SK-N-SH (cell line): ENCODE results near the gene SOX21. TPM values are rescaled to one million over a fixed set of nuclear protein-coding genes. Genes with fewer than 3 reads are reported as not detected.

ENCODE experiments used
- CTCF ChIA-PET: fragments of 300-600, 350-600 bp; formaldehyde crosslinking; extraction: SDS; loops from one replicate; lab custom pipeline; 2021; lab: Yijun Ruan, JAX
- POLR2A ChIA-PET: fragments of 350-600 bp; sonication (Branson Sonifier 250); formaldehyde crosslinking; extraction: SDS; loops from one replicate; lab custom pipeline; 2020; ENCODE audit warnings: antibody characterized with exemption, inconsistent platforms; lab: Yijun Ruan, JAX
- DNase-seq: peaks from one replicate; pipeline ENCODE4 v3.0.0; 2012
- H2AFZ ChIP-seq: fragments of 200-600 bp; sonication (generic); 2 replicates; pipeline ENCODE4 v1.8.1; 2016; ENCODE audit warnings: antibody characterized with exemption, mild to moderate bottlenecking, low read depth
- H3F3A ChIP-seq: fragments of 200-600 bp; sonication (generic); replicated peaks from 2 replicates; pipeline ENCODE3; 2016; ENCODE audit warnings: antibody characterized with exemption, mild to moderate bottlenecking; ENCODE audit not compliant: insufficient read depth
- H3K27ac ChIP-seq, 2 experiments: fragments of 200-500 bp in 1 of 2; fragments of 200-600 bp in 1 of 2; sonication (Bioruptor generic) in 1 of 2; sonication (generic), shearing (Covaris generic) in 1 of 2; 2 replicates each; pipeline versions ENCODE4 v1.5.1 to v1.6.1; 2014 to 2016; ENCODE audit warnings: low read depth in 2 of 2, inconsistent platforms in 1 of 2, low read length in 1 of 2, mild to moderate bottlenecking in 1 of 2, mixed read lengths in 1 of 2
- H3K27me3 ChIP-seq: fragments of 200-600 bp; sonication (generic), shearing (Covaris generic); 2 replicates; pipeline ENCODE4 v1.6.1; 2016; ENCODE audit warnings: mixed run types; ENCODE audit not compliant: insufficient read depth
- H3K36me3 ChIP-seq, 2 experiments: fragments of 200-500 bp in 1 of 2; fragments of 200-600 bp in 1 of 2; sonication (Bioruptor generic) in 1 of 2; sonication (generic) in 1 of 2; replicated peaks in 1 of 2; 2 replicates each; pipeline versions ENCODE3 to v1.5.1; 2014 to 2016; ENCODE audit warnings: low read length in 1 of 2, mild to moderate bottlenecking in 1 of 2; ENCODE audit not compliant: insufficient read depth in 2 of 2, control insufficient read depth in 1 of 2
- H3K4me1 ChIP-seq, 2 experiments: fragments of 200-500 bp in 1 of 2; fragments of 200-600 bp in 1 of 2; sonication (Bioruptor generic) in 1 of 2; sonication (generic), shearing (Covaris generic) in 1 of 2; 2 replicates each; pipeline versions ENCODE4 v1.5.1 to v1.6.1; 2014 to 2016; ENCODE audit warnings: low read depth in 1 of 2, low read length in 1 of 2, mixed run types in 1 of 2; ENCODE audit not compliant: insufficient read depth in 2 of 2, control insufficient read depth in 1 of 2
- H3K4me2 ChIP-seq: fragments of 200-600 bp; sonication (generic), shearing (Covaris generic); 2 replicates; pipeline ENCODE4 v1.6.1; 2017; ENCODE audit warnings: mixed run types
- H3K4me3 ChIP-seq, 2 experiments: fragments of 200-500 bp in 1 of 2; fragments of 200-600 bp in 1 of 2; sonication (Bioruptor generic) in 1 of 2; sonication (generic), shearing (Covaris generic) in 1 of 2; 2 replicates each; pipeline versions ENCODE4 v1.5.1 to v1.8.1; 2014 to 2016; ENCODE audit warnings: low read depth in 2 of 2, inconsistent platforms in 1 of 2, low read length in 1 of 2, mild to moderate bottlenecking in 1 of 2, mixed read lengths in 1 of 2, moderate library complexity in 1 of 2
- H3K79me2 ChIP-seq: fragments of 200-600 bp; sonication (generic); 2 replicates; pipeline ENCODE4 v1.8.1; 2017; ENCODE audit warnings: mild to moderate bottlenecking; ENCODE audit not compliant: insufficient read depth
- H3K9ac ChIP-seq: fragments of 200-600 bp; sonication (generic); 2 replicates; pipeline ENCODE4 v1.6.1; 2017; ENCODE audit warnings: mixed run types
- H3K9me2 ChIP-seq: fragments of 200-600 bp; sonication (generic); 2 replicates; pipeline ENCODE4 v1.6.1; 2017; ENCODE audit warnings: mixed run types
- H3K9me3 ChIP-seq: fragments of 200-600 bp; sonication (generic); 2 replicates; pipeline ENCODE4 v1.6.1; 2017; ENCODE audit warnings: mixed run types, mild to moderate bottlenecking, moderate library complexity
- H4K20me1 ChIP-seq: fragments of 200-600 bp; sonication (generic); 2 replicates; pipeline ENCODE4 v1.6.1; 2017; ENCODE audit warnings: mild to moderate bottlenecking, mixed run types; ENCODE audit not compliant: insufficient read depth
- CHD2 ChIP-seq: fragments of 150-350 bp; IDR thresholded peaks from 2 replicates; pipeline ENCODE4 v1.6.1; 2018; ENCODE audit warnings: low read length; ENCODE audit not compliant: partially characterized antibody
- CTCF ChIP-seq: fragments of 200-600 bp; sonication (generic); IDR thresholded peaks from 2 replicates; pipeline ENCODE4 v1.6.1; 2017; ENCODE audit warnings: antibody characterized with exemption, mild to moderate bottlenecking, moderate library complexity
- EP300 ChIP-seq, 2 experiments: IDR thresholded peaks; 2 replicates each; pipeline versions ENCODE4 v1.4.0 to v1.6.1; 2012; ENCODE audit warnings: borderline replicate concordance in 1 of 2, low read depth in 1 of 2, low read length in 1 of 2
- EZH2phosphoT487 ChIP-seq: fragments of 200-600 bp; sonication (generic); IDR thresholded peaks from 2 replicates; pipeline ENCODE4 v1.6.1; 2017; ENCODE audit warnings: low read depth, mixed run types, mild to moderate bottlenecking, antibody characterized with exemption, moderate library complexity, borderline replicate concordance
- FOXJ3 ChIP-seq: sonication (generic); formaldehyde crosslinking; IDR thresholded peaks from 2 replicates; pipeline ENCODE4 v1.5.1; 2020; ENCODE audit warnings: mild to moderate bottlenecking, missing genetic modification reagents
- JUND ChIP-seq: IDR thresholded peaks from 2 replicates; pipeline ENCODE4 v1.4.0; 2012
- MAX ChIP-seq: IDR thresholded peaks from 2 replicates; pipeline ENCODE4 v1.4.0; 2012; ENCODE audit warnings: low read depth
- MEF2A ChIP-seq: IDR thresholded peaks from 2 replicates; pipeline ENCODE4 v1.4.0; 2012; ENCODE audit warnings: low read depth, borderline replicate concordance
- MXI1 ChIP-seq: IDR thresholded peaks from 2 replicates; pipeline ENCODE4 v1.6.1; 2012; ENCODE audit warnings: mild to moderate bottlenecking, low read depth, low read length, improper control_type of control experiment
- NRF1 ChIP-seq: IDR thresholded peaks from 2 replicates; pipeline ENCODE4 v1.6.1; 2012; ENCODE audit warnings: low read depth, mild to moderate bottlenecking, low read length
- RAD21 ChIP-seq: IDR thresholded peaks from 2 replicates; pipeline ENCODE4 v1.6.1; 2012; ENCODE audit warnings: mild to moderate bottlenecking, low read length
- RCOR1 ChIP-seq: fragments of 150-350 bp; IDR thresholded peaks from 2 replicates; pipeline ENCODE4 v1.6.1; 2017; ENCODE audit warnings: antibody characterized with exemption, low read length
- RFX5 ChIP-seq: IDR thresholded peaks from 2 replicates; pipeline ENCODE4 v1.6.1; 2012; ENCODE audit warnings: mild to moderate bottlenecking, improper control_type of control experiment, low read length
- RXRA ChIP-seq: IDR thresholded peaks from 2 replicates; pipeline ENCODE4 v1.4.0; 2012; ENCODE audit warnings: low read depth, mild to moderate bottlenecking, borderline replicate concordance
- SIN3A ChIP-seq: IDR thresholded peaks from 2 replicates; pipeline ENCODE4 v1.6.1; 2012; ENCODE audit warnings: low read depth, mild to moderate bottlenecking, low read length, moderate library complexity, borderline replicate concordance
- TCF12 ChIP-seq: IDR thresholded peaks from 2 replicates; pipeline ENCODE4 v1.4.0; 2012
- TEAD4 ChIP-seq: IDR thresholded peaks from 2 replicates; pipeline ENCODE4 v1.4.0; 2012; ENCODE audit warnings: mild to moderate bottlenecking, borderline replicate concordance; ENCODE audit not compliant: insufficient read depth
- USF1 ChIP-seq: IDR thresholded peaks from 2 replicates; pipeline ENCODE4 v1.4.0; 2012; ENCODE audit warnings: low read depth, borderline replicate concordance
- YY1 ChIP-seq: IDR thresholded peaks from 2 replicates; pipeline ENCODE4 v1.4.0; 2012; ENCODE audit warnings: low read depth, mild to moderate bottlenecking
- ZBTB33 ChIP-seq: IDR thresholded peaks from 2 replicates; pipeline ENCODE4 v1.4.0; 2012; ENCODE audit warnings: low read depth, borderline replicate concordance
- WGBS: methylation state at CpG from one replicate; pipeline ENCODE4 v1.1.6; 2017; ENCODE audit warnings: low lambda C conversion rate; 5-methylcytosine and 5-hydroxymethylcytosine counted together
- polyA plus RNA-seq, 3 experiments: library from polyadenylated mRNA; depleted of rRNA; stranded (reverse); fragments of >200 nt; gene quantifications; 2 replicates each; pipeline ENCODE4 v1.2.3, GENCODE V29; 2012

Gene SOX21
- polyA plus RNA-seq, 1 of the 3 experiments (the other 2 are of a cell fraction): not detected

- Histone ChIP-seq H3K27me3 (peaks cover 49% of the 10 kb centered on the region), H3K9me3 (no peaks in the 10 kb centered on the region), H4K20me1 (no peaks in the 10 kb centered on the region), H3K4me2 (no peak overlapping the region), H3K36me3 (no peaks in the 10 kb centered on the region), H3K79me2 (no peaks in the 10 kb centered on the region), H3K4me1 (no peaks in the 10 kb centered on the region), H3K9ac (no peak overlapping the region), H3K4me3 (no peak overlapping the region), H3K9me2 (no peaks in the 10 kb centered on the region), H2AFZ (no peak overlapping the region), H3K27ac (no peak overlapping the region), H3F3A (no peaks in the 10 kb centered on the region)
- TF ChIP-seq MXI1: no peak
- no peak for TF ChIP-seq USF1
- TF ChIP-seq RXRA: no peak
- no peak for TF ChIP-seq JUND
- TF ChIP-seq ZBTB33: no peak
- DNase-seq: no peak
- POLR2A ChIA-PET: no interaction called here
- CTCF ChIA-PET: interaction anchor here (2.4 kb wide), 1 partner anchor 10 kb away, joined by 8 read pairs; no protein-coding TSS in a partner anchor
- 54% methylated on average over 5 of the region's 5 CpGs for WGBS
Measured at GRCh38 chr13:94700536-94700935, 11.8 kb downstream of the SOX21 start.

GRCh38 chr13:94700051-94700535 is 12.3 kb downstream of the SOX21 start:
- Histone ChIP-seq H3K4me1 (no peaks in the 10 kb centered on the region), H2AFZ (no peak overlapping the region), H3K27ac (no peak overlapping the region), H3K4me3 (no peak overlapping the region), H3F3A (no peaks in the 10 kb centered on the region), H3K9me3 (no peaks in the 10 kb centered on the region), H3K4me2 (no peak overlapping the region), H4K20me1 (no peaks in the 10 kb centered on the region), H3K9ac (no peak overlapping the region), H3K36me3 (no peaks in the 10 kb centered on the region), H3K27me3 (peaks cover 45% of the 10 kb centered on the region), H3K79me2 (no peaks in the 10 kb centered on the region), H3K9me2 (no peaks in the 10 kb centered on the region)
- no peak for TF ChIP-seq TEAD4
- no peak for TF ChIP-seq JUND
- no peak for TF ChIP-seq EP300 (IDR thresholded peaks at IDR 0.05; ENCODE audit: borderline replicate concordance in 1 of 2, low read depth in 1 of 2, low read length in 1 of 2)
- TF ChIP-seq RCOR1: no peak
- no peak for TF ChIP-seq EZH2phosphoT487
- TF ChIP-seq TCF12: no peak
- TF ChIP-seq MAX: no peak
- TF ChIP-seq FOXJ3 (CRISPR knock-in tag): no peak
- TF ChIP-seq CTCF: no peak
- TF ChIP-seq RFX5: no peak
- no peak for TF ChIP-seq YY1
- no peak for TF ChIP-seq MXI1
- no peak for TF ChIP-seq MEF2A
- TF ChIP-seq NRF1: no peak
- no peak for TF ChIP-seq CHD2
- no peak for TF ChIP-seq RAD21
- TF ChIP-seq SIN3A: no peak
- ChIA-PET CTCF (interaction anchor here (0.9 to 2.4 kb wide), 3 partner anchors 10 to 26 kb away, joined by 4 to 8 read pairs (median 5); no protein-coding TSS in a partner anchor), POLR2A (no interaction called here)
- DNase-seq: no peak
- 55% methylated on average over 3 of the region's 3 CpGs for WGBS
